Endothelial cell of umbilical vein (primary cell): ENCODE measurements around the gene SPDYE4.

Experiments
- CTCF ChIP-seq, 2 donors: IDR thresholded peaks; 1 replicate in 1 of 2; 2 replicates in 1 of 2; pipeline ENCODE4 v1.5.1; 2011; ENCODE audit warnings: low read length in 2 of 2, mild to moderate bottlenecking in 2 of 2, moderate library complexity in 2 of 2, control low read depth in 1 of 2, inconsistent platforms in 1 of 2, low read depth in 1 of 2; ENCODE audit not compliant: insufficient read depth in 1 of 2; ENCODE audit errors: extremely low read depth in 1 of 2
- EZH2 ChIP-seq: IDR thresholded peaks from 2 replicates; pipeline ENCODE4 v1.6.1; 2012; ENCODE audit warnings: borderline replicate concordance, low read depth, mild to moderate bottlenecking, moderate library complexity, low read length, inconsistent platforms; ENCODE audit not compliant: severe bottlenecking
- FOS ChIP-seq: IDR thresholded peaks from 2 replicates; pipeline ENCODE4 v1.6.1; 2011; ENCODE audit warnings: mild to moderate bottlenecking, low read length, moderate library complexity, borderline replicate concordance; ENCODE audit not compliant: insufficient read depth
- GATA2 ChIP-seq: IDR thresholded peaks from 2 replicates; pipeline ENCODE4 v1.7.0; 2011; ENCODE audit warnings: low read depth, mild to moderate bottlenecking, moderate library complexity, mixed read lengths, low read length; ENCODE audit not compliant: insufficient read length, insufficient read depth
- MYC ChIP-seq: IDR thresholded peaks from one replicate; pipeline ENCODE4 v1.6.1; 2011; ENCODE audit warnings: mild to moderate bottlenecking, low read depth, low read length
- POLR2A ChIP-seq: IDR thresholded peaks from 2 replicates; pipeline ENCODE4 v1.6.1; 2012; ENCODE audit warnings: low read depth, mild to moderate bottlenecking, control low read depth, low read length
- POLR2AphosphoS5 ChIP-seq: IDR thresholded peaks from 2 replicates; pipeline ENCODE4 v1.6.1; 2012; ENCODE audit warnings: low read depth, mild to moderate bottlenecking, control low read depth, low read length, moderate library complexity; ENCODE audit not compliant: insufficient read depth
- TF ChIP-seq, protein P1 (sequence below): IDR thresholded peaks from 2 replicates; pipeline ENCODE4 v1.6.1; 2011; ENCODE audit not compliant: insufficient read depth, insufficient read length

DNA sequence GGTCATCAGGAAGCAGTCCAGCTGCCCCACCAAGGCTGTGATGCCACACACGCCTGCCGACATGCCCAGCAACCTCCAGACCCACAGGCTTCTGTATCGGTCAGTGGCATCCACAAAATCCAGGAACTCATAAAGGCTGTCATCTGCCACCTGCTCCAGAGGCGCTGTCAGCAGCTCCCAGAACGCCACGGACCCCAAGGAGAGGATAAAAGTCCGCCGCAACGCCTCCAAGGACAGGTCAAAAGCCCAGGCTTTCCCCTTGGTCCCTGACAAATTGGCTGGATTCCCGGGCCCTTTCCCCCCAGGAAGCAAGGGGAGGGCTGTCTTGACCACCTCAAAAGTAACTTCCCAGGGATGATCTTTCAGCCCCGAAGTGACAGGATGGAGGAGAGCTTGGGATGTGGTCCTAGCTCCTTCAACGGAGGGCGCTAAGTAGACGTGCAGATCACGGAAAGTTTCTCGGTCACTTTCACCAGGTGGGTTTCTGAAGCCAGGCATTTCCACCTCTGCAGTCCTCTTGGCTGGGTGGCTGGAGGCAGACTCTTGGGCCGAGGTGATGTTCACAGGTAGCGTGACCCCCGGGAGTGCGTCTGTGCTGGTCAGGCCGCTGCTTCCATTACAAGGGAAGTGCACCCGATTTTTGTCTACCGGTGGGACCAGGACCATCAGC is 40.0 kb upstream of the SPDYE4 start:
- TF ChIP-seq EZH2 (peak; percentile 14), CTCF (IDR thresholded peaks at IDR 0.05; ENCODE audit: extremely low read depth in 1 of 2, insufficient read depth in 1 of 2, low read depth in 1 of 2, low read length in 2 of 2) (no peak), POLR2AphosphoS5 (no peak), MYC (no peak), POLR2A (no peak), FOS (no peak), GATA2 (no peak)
- TF ChIP-seq, protein P1, sequence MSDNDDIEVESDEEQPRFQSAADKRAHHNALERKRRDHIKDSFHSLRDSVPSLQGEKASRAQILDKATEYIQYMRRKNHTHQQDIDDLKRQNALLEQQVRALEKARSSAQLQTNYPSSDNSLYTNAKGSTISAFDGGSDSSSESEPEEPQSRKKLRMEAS, result no peak
